ENCODE results near the gene HSP90AB1. TPM values are rescaled to one million over a fixed set of nuclear protein-coding genes. Genes with fewer than 3 reads are reported as not detected.

Gene HSP90AB1
- polyA plus RNA-seq, 2 of the 4 experiments (the other 2 are of a cell fraction): 1,136 to 1,155 TPM

DNA sequence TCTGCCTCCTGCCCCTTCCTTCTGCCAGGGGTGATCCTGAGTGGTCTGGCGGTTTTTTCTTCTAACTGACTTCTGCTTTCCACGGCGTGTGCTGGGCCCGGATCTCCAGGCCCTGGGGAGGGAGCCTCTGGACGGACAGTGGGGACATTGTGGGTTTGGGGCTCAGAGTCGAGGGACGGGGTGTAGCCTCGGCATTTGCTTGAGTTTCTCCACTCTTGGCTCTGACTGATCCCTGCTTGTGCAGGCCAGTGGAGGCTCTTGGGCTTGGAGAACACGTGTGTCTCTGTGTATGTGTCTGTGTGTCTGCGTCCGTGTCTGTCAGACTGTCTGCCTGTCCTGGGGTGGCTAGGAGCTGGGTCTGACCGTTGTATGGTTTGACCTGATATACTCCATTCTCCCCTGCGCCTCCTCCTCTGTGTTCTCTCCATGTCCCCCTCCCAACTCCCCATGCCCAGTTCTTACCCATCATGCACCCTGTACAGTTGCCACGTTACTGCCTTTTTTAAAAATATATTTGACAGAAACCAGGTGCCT, 13.3 kb upstream of the HSP90AB1 start:
- DNase-seq (ENCODE audit: low read depth in 1 of 2, low spot score in 1 of 2) (no peak), ATAC-seq (no peak), FAIRE-seq (no peak)
- peaks cover 39% of the 10 kb centered on the region for H3K4me1 ChIP-seq
- ChIA-PET POLR2A (interaction anchor here (1.8 kb wide), 1 partner anchor 13 kb away, joined by 13 read pairs; the partner anchor contains the start of gene HSP90AB1), CTCF (interaction anchor here (0.6 to 8.4 kb wide), 18 partner anchors 9 to 1658 kb away, joined by 3 to 111 read pairs (median 7); partner anchors contain the start of genes HSP90AB1, MYMX and SLC29A1)
- 92% methylated on average over 12 of the region's 14 CpGs for WGBS (ENCODE audit: missing lambda C conversion rate)
- H3K27ac ChIP-seq: peak overlapping the region in 1 of 2 experiments; percentile 77; a peak in 1 of 6 replicates
- no peak overlapping the region for H3K4me3 ChIP-seq
- no peak for TF ChIP-seq RCOR1 (IDR thresholded peaks at IDR 0.05; ENCODE audit: low read depth, low read length)
- no peak for TF ChIP-seq SREBF2 (IDR thresholded peaks at IDR 0.05)
- TF ChIP-seq NFE2L2 (conservative IDR thresholded peaks at IDR 0.05; ENCODE audit: low read length): no peak
- TF ChIP-seq CEBPB (IDR thresholded peaks at IDR 0.05): no peak
- TF ChIP-seq FOSL2 (IDR thresholded peaks at IDR 0.05): no peak
- no peak for TF ChIP-seq FOSL2 (CRISPR knock-in tag; IDR thresholded peaks at IDR 0.05)
- no peak for TF ChIP-seq FOXS1 (CRISPR knock-in tag; IDR thresholded peaks at IDR 0.05)
- H3K4me2 ChIP-seq: no peak overlapping the region
- no peaks in the 10 kb centered on the region for H3K9me3 ChIP-seq

- no peak for FAIRE-seq
- peaks cover 39% of the 10 kb centered on the region for H3K4me1 ChIP-seq
- no peaks in the 10 kb centered on the region for H3K9me3 ChIP-seq
- 32% methylated on average over 5 of the region's 5 CpGs for WGBS (ENCODE audit: missing lambda C conversion rate)
- CTCF ChIA-PET: interaction anchor here (0.5 to 8.4 kb wide), 31 partner anchors 10 to 1659 kb away, joined by 3 to 111 read pairs (median 5); partner anchors contain the start of genes HSP90AB1, MYMX and SLC29A1
- POLR2A ChIA-PET: interaction anchor here (1.8 kb wide), 1 partner anchor 13 kb away, joined by 13 read pairs; the partner anchor contains the start of gene HSP90AB1
- TF ChIP-seq, protein P1, sequence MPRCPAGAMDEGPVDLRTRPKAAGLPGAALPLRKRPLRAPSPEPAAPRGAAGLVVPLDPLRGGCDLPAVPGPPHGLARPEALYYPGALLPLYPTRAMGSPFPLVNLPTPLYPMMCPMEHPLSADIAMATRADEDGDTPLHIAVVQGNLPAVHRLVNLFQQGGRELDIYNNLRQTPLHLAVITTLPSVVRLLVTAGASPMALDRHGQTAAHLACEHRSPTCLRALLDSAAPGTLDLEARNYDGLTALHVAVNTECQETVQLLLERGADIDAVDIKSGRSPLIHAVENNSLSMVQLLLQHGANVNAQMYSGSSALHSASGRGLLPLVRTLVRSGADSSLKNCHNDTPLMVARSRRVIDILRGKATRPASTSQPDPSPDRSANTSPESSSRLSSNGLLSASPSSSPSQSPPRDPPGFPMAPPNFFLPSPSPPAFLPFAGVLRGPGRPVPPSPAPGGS (IDR thresholded peaks at IDR 0.05): no peak
- TF ChIP-seq, protein P2, sequence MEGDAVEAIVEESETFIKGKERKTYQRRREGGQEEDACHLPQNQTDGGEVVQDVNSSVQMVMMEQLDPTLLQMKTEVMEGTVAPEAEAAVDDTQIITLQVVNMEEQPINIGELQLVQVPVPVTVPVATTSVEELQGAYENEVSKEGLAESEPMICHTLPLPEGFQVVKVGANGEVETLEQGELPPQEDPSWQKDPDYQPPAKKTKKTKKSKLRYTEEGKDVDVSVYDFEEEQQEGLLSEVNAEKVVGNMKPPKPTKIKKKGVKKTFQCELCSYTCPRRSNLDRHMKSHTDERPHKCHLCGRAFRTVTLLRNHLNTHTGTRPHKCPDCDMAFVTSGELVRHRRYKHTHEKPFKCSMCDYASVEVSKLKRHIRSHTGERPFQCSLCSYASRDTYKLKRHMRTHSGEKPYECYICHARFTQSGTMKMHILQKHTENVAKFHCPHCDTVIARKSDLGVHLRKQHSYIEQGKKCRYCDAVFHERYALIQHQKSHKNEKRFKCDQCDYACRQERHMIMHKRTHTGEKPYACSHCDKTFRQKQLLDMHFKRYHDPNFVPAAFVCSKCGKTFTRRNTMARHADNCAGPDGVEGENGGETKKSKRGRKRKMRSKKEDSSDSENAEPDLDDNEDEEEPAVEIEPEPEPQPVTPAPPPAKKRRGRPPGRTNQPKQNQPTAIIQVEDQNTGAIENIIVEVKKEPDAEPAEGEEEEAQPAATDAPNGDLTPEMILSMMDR (IDR thresholded peaks at IDR 0.05): peak; percentile 55
- TF ChIP-seq SMC3 (IDR thresholded peaks at IDR 0.05) (peak; percentile 58), RAD21 (conservative IDR thresholded peaks at IDR 0.05 in 1 of 2, IDR thresholded peaks at IDR 0.05 in 1 of 2) (peak; percentile 65)
- no peak overlapping the region for H3K4me3 ChIP-seq
- H3K4me2 ChIP-seq: peak overlapping the region; percentile 25; the same call in 1 of the 3 replicates
- peak overlapping the region; percentile 11 to 77; a peak in 3 of 6 replicates for H3K27ac ChIP-seq
- peak; percentile 42 to 69; a peak in 4 of 6 replicates for ATAC-seq
- peak in 1 of 2 experiments; percentile 61 for DNase-seq (ENCODE audit: low read depth in 1 of 2, low spot score in 1 of 2)
These were observed 12.5 kb upstream of the HSP90AB1 start for GRCh38 chr6:44234101-44235025.

GRCh38 chr6:44235269-44235668, 11.6 kb upstream of the HSP90AB1 start:
- Histone ChIP-seq H3K27ac (peak overlapping the region in 1 of 2 experiments; percentile 53; a peak in 2 of 6 replicates), H3K4me2 (no peak overlapping the region), H3K4me3 (no peak overlapping the region), H3K4me1 (peaks cover 39% of the 10 kb centered on the region), H3K9me3 (no peaks in the 10 kb centered on the region)
- ATAC-seq (no peak), DNase-seq (ENCODE audit: low read depth in 1 of 2, low spot score in 1 of 2) (no peak), FAIRE-seq (no peak)
- POLR2A ChIA-PET: interaction anchor here (1.8 kb wide), 1 partner anchor 12 kb away, joined by 13 read pairs; the partner anchor contains the start of gene HSP90AB1
- CTCF ChIA-PET: interaction anchor here (1.2 to 8.4 kb wide), 23 partner anchors 11 to 466 kb away, joined by 3 to 111 read pairs (median 7); partner anchors contain the start of genes HSP90AB1, MYMX and SLC29A1
- WGBS (ENCODE audit: missing lambda C conversion rate): 94% methylated on average over 6 of the region's 6 CpGs
- TF ChIP-seq, protein P3, sequence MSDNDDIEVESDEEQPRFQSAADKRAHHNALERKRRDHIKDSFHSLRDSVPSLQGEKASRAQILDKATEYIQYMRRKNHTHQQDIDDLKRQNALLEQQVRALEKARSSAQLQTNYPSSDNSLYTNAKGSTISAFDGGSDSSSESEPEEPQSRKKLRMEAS (IDR thresholded peaks at IDR 0.05): no peak
- no peak for TF ChIP-seq ZFP36 (IDR thresholded peaks at IDR 0.05; ENCODE audit: borderline replicate concordance, partially characterized antibody)
- no peak for TF ChIP-seq CHD4 (IDR thresholded peaks at IDR 0.05; ENCODE audit: borderline replicate concordance)
- TF ChIP-seq NPAS2 (CRISPR knock-in tag; IDR thresholded peaks at IDR 0.05; ENCODE audit: borderline replicate concordance): no peak
- TF ChIP-seq ELK1 (IDR thresholded peaks at IDR 0.05; ENCODE audit: low read depth, low read length): no peak
- no peak for TF ChIP-seq SMC3 (IDR thresholded peaks at IDR 0.05)
- TF ChIP-seq RCOR1 (IDR thresholded peaks at IDR 0.05; ENCODE audit: low read depth, low read length): no peak
- no peak for TF ChIP-seq HES2 (IDR thresholded peaks at IDR 0.05)
- TF ChIP-seq BHLHE40 (IDR thresholded peaks at IDR 0.05; ENCODE audit: low read depth, low read length): no peak
- no peak for TF ChIP-seq GATA3 (IDR thresholded peaks at IDR 0.05; ENCODE audit: borderline replicate concordance)
- TF ChIP-seq, protein P4, sequence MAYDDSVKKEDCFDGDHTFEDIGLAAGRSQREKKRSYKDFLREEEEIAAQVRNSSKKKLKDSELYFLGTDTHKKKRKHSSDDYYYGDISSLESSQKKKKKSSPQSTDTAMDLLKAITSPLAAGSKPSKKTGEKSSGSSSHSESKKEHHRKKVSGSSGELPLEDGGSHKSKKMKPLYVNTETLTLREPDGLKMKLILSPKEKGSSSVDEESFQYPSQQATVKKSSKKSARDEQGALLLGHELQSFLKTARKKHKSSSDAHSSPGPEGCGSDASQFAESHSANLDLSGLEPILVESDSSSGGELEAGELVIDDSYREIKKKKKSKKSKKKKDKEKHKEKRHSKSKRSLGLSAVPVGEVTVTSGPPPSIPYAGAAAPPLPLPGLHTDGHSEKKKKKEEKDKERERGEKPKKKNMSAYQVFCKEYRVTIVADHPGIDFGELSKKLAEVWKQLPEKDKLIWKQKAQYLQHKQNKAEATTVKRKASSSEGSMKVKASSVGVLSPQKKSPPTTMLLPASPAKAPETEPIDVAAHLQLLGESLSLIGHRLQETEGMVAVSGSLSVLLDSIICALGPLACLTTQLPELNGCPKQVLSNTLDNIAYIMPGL (CRISPR knock-in tag; IDR thresholded peaks at IDR 0.05; ENCODE audit: borderline replicate concordance): no peak
- TF ChIP-seq, protein P2 (IDR thresholded peaks at IDR 0.05): no peak
- no peak for TF ChIP-seq NFE2L2 (conservative IDR thresholded peaks at IDR 0.05; ENCODE audit: low read length)

Measured in A549 (cell line).